Measurements from ENCODE around the gene C1orf116.

The C1orf116 gene

GRCh38 chr1:207031016-207031415 is 1.5 kb downstream of the C1orf116 start:
- Histone ChIP-seq H3F3A (ENCODE audit: low read depth) (no peaks in the 10 kb centered on the region), H2AFZ (ENCODE audit: low read length) (no peak overlapping the region), H3K4me3 (ENCODE audit: low read length, poor library complexity, severe bottlenecking) (no peak overlapping the region), H4K20me1 (ENCODE audit: insufficient read depth, low read length, poor library complexity, severe bottlenecking) (no peaks in the 10 kb centered on the region), H3K36me3 (ENCODE audit: insufficient read depth, low read length) (no peaks in the 10 kb centered on the region), H3K9ac (ENCODE audit: low read depth, low read length, poor library complexity, severe bottlenecking) (no peak overlapping the region), H3K4me2 (ENCODE audit: low read depth, low read length, poor library complexity, severe bottlenecking) (no peak overlapping the region), H3K79me2 (ENCODE audit: insufficient read depth, low read length) (no peaks in the 10 kb centered on the region), H3K27me3 (ENCODE audit: insufficient read depth, low read length, poor library complexity, severe bottlenecking) (peaks cover 10% of the 10 kb centered on the region), H3K9me3 (ENCODE audit: insufficient read depth, low read depth, low read length) (no peaks in the 10 kb centered on the region), H3K9me2 (replicated peaks; ENCODE audit: low read depth, low read length) (no peaks in the 10 kb centered on the region), H3K4me1 (ENCODE audit: insufficient read depth, low read length, poor library complexity, severe bottlenecking) (no peaks in the 10 kb centered on the region)
- TF ChIP-seq CTCF (conservative IDR thresholded peaks at IDR 0.05; ENCODE audit: low read length) = no peak
- TF ChIP-seq EZH2phosphoT487 (IDR thresholded peaks at IDR 0.05; ENCODE audit: borderline replicate concordance) = no peak

GRCh38 chr1:207030522-207031009 is 2.0 kb downstream of the C1orf116 start:
- Histone ChIP-seq H3F3A (ENCODE audit: low read depth) (no peaks in the 10 kb centered on the region), H3K9ac (ENCODE audit: low read depth, low read length, poor library complexity, severe bottlenecking) (no peak overlapping the region), H3K9me2 (replicated peaks; ENCODE audit: low read depth, low read length) (no peaks in the 10 kb centered on the region), H3K79me2 (ENCODE audit: insufficient read depth, low read length) (no peaks in the 10 kb centered on the region), H3K4me1 (ENCODE audit: insufficient read depth, low read length, poor library complexity, severe bottlenecking) (no peaks in the 10 kb centered on the region), H3K27me3 (ENCODE audit: insufficient read depth, low read length, poor library complexity, severe bottlenecking) (peaks cover 10% of the 10 kb centered on the region), H3K36me3 (ENCODE audit: insufficient read depth, low read length) (no peaks in the 10 kb centered on the region), H3K9me3 (ENCODE audit: insufficient read depth, low read depth, low read length) (no peaks in the 10 kb centered on the region), H3K4me3 (ENCODE audit: low read length, poor library complexity, severe bottlenecking) (no peak overlapping the region), H3K4me2 (ENCODE audit: low read depth, low read length, poor library complexity, severe bottlenecking) (no peak overlapping the region), H2AFZ (ENCODE audit: low read length) (no peak overlapping the region), H4K20me1 (ENCODE audit: insufficient read depth, low read length, poor library complexity, severe bottlenecking) (no peaks in the 10 kb centered on the region)
- TF ChIP-seq EZH2phosphoT487 (IDR thresholded peaks at IDR 0.05; ENCODE audit: borderline replicate concordance) (no peak), CTCF (conservative IDR thresholded peaks at IDR 0.05; ENCODE audit: low read length) (no peak)

- no peaks in the 10 kb centered on the region for H3K79me2 ChIP-seq (ENCODE audit: insufficient read depth, low read length)
- no peaks in the 10 kb centered on the region for H3K9me3 ChIP-seq (ENCODE audit: insufficient read depth, low read depth, low read length)
- H3K9ac ChIP-seq (ENCODE audit: low read depth, low read length, poor library complexity, severe bottlenecking) = no peak overlapping the region
- H4K20me1 ChIP-seq (ENCODE audit: insufficient read depth, low read length, poor library complexity, severe bottlenecking) = no peaks in the 10 kb centered on the region
- no peak for TF ChIP-seq CTCF (conservative IDR thresholded peaks at IDR 0.05; ENCODE audit: low read length)
- no peak for TF ChIP-seq EZH2phosphoT487 (IDR thresholded peaks at IDR 0.05; ENCODE audit: borderline replicate concordance)
- no peaks in the 10 kb centered on the region for H3K9me2 ChIP-seq (replicated peaks; ENCODE audit: low read depth, low read length)
- H3K4me2 ChIP-seq (ENCODE audit: low read depth, low read length, poor library complexity, severe bottlenecking) = no peak overlapping the region
- peaks cover 10% of the 10 kb centered on the region for H3K27me3 ChIP-seq (ENCODE audit: insufficient read depth, low read length, poor library complexity, severe bottlenecking)
- H3F3A ChIP-seq (ENCODE audit: low read depth) = no peaks in the 10 kb centered on the region
- no peaks in the 10 kb centered on the region for H3K36me3 ChIP-seq (ENCODE audit: insufficient read depth, low read length)
- no peak overlapping the region for H3K4me3 ChIP-seq (ENCODE audit: low read length, poor library complexity, severe bottlenecking)
- H2AFZ ChIP-seq (ENCODE audit: low read length) = no peak overlapping the region
- peaks cover 3% of the 10 kb centered on the region for H3K4me1 ChIP-seq (ENCODE audit: insufficient read depth, low read length, poor library complexity, severe bottlenecking)
These were observed 2.6 kb downstream of the C1orf116 start for GRCh38 chr1:207029701-207030521.
